PC-3 (cell line): Measurements from ENCODE around the gene PLK3. TPM values are rescaled to one million over a fixed set of nuclear protein-coding genes. Genes with fewer than 3 reads are reported as not detected.

Experiments
- ATAC-seq: fragments of 200-7000 bp; cut with Tn5 transposase; 2 replicates; pipeline ENCODE4 v1.9.1; 2020; ENCODE audit warnings: mild to moderate bottlenecking, moderate library complexity
- BruUV-seq: library from RNA; stranded (reverse); fragments of 400-500 nt; replicated peaks from 2 replicates; lab custom pipeline; 2021; lab: Mats Ljungman, UMichigan
- CTCF ChIA-PET: fragments of 300-600 bp; sonication (Branson Sonifier 250); formaldehyde crosslinking; loops from one replicate; lab custom pipeline; 2022; ENCODE audit warnings: antibody characterized with exemption; lab: Charles Lee
- POLR2A ChIA-PET: fragments of 300-600 bp; sonication (Branson Sonifier 250); formaldehyde crosslinking; loops from one replicate; lab custom pipeline; 2022; ENCODE audit warnings: antibody characterized with exemption; ENCODE audit not compliant: unreplicated experiment; lab: Charles Lee
- DNase-seq: peaks from one replicate; pipeline ENCODE4 v3.0.0-alpha.2; 2015
- H2AFZ ChIP-seq: fragments of 300-600 bp; sonication (generic); 2 replicates; pipeline ENCODE4 v1.6.0; 2016; ENCODE audit warnings: antibody characterized with exemption, low read length
- H3F3A ChIP-seq: fragments of 300-600 bp; sonication (generic); one replicate; pipeline ENCODE4 v1.6.0; 2017; ENCODE audit warnings: antibody characterized with exemption, low read length, control low read depth, mild to moderate bottlenecking; ENCODE audit not compliant: unreplicated experiment
- H3K27ac ChIP-seq: fragments of 300-600 bp; sonication (generic); 2 replicates; pipeline ENCODE4 v1.5.1; 2016; ENCODE audit warnings: mild to moderate bottlenecking, low read length
- H3K27me3 ChIP-seq: fragments of 300-600 bp; sonication (generic); 2 replicates; pipeline ENCODE4 v1.6.1; 2016; ENCODE audit warnings: low read length, mixed read lengths
- H3K36me3 ChIP-seq: fragments of 300-600 bp; sonication (generic); 2 replicates; pipeline ENCODE4 v1.6.1; 2016; ENCODE audit warnings: low read depth, mixed run types, low read length, mixed read lengths
- H3K4me1 ChIP-seq: fragments of 300-600 bp; sonication (generic); 2 replicates; pipeline ENCODE4 v1.5.1; 2016; ENCODE audit warnings: low read length; ENCODE audit not compliant: insufficient read depth
- H3K4me2 ChIP-seq: fragments of 300-600 bp; sonication (generic); 2 replicates; pipeline ENCODE4 v1.6.0; 2016; ENCODE audit warnings: low read length
- H3K4me3 ChIP-seq: fragments of 300-600 bp; sonication (generic); 2 replicates; pipeline ENCODE4 v1.5.1; 2016; ENCODE audit warnings: mild to moderate bottlenecking, low read length, mixed read lengths
- H3K79me2 ChIP-seq: fragments of 300-600 bp; sonication (generic); 2 replicates; pipeline ENCODE4 v1.6.1; 2017; ENCODE audit warnings: low read length, mixed read lengths
- H3K9ac ChIP-seq: fragments of 300-600 bp; sonication (generic); 2 replicates; pipeline ENCODE4 v1.6.0; 2016; ENCODE audit warnings: mild to moderate bottlenecking, low read length
- H3K9me2 ChIP-seq: fragments of 300-600 bp; sonication (generic); replicated peaks from 2 replicates; pipeline ENCODE4 v1.6.1; 2016; ENCODE audit warnings: mixed run types, low read length, mixed read lengths
- H3K9me3 ChIP-seq: fragments of 300-600 bp; sonication (generic); 2 replicates; pipeline ENCODE4 v1.6.1; 2016; ENCODE audit warnings: low read length, mixed read lengths
- H4K20me1 ChIP-seq: fragments of 300-600 bp; sonication (generic); 2 replicates; pipeline ENCODE4 v1.6.1; 2016; ENCODE audit warnings: low read length, mixed read lengths
- EZH2 ChIP-seq: fragments of 300-600 bp; sonication (generic); IDR thresholded peaks from one replicate; pipeline ENCODE4 v1.6.1; 2017; ENCODE audit warnings: antibody characterized with exemption, mild to moderate bottlenecking, low read length; ENCODE audit not compliant: unreplicated experiment
- EZH2phosphoT487 ChIP-seq: fragments of 300-600 bp; sonication (generic); IDR thresholded peaks from 2 replicates; pipeline ENCODE4 v1.6.1; 2018; ENCODE audit warnings: mild to moderate bottlenecking, antibody characterized with exemption, low read length, borderline replicate concordance
- intact Hi-C: fragments of 100-400 bp; cut with micrococcal nuclease; formaldehyde crosslinking; loops from 2 replicates; pipeline ENCODE4 v1.9.0; 2023
- total RNA-seq: library from RNA; depleted of rRNA; stranded (reverse); fragments of >200 nt; gene quantifications from 2 replicates; pipeline ENCODE4 v1.2.3, GENCODE V29; 2014
- TF ChIP-seq, protein P1 (sequence below): fragments of 300-600 bp; sonication (generic); conservative IDR thresholded peaks from 2 replicates; pipeline ENCODE4 v1.5.1; 2017; ENCODE audit warnings: antibody characterized with exemption, low read depth, mild to moderate bottlenecking, low read length

PLK3 gene
- total RNA-seq, 1 experiment from 2014 or later: 44.0 TPM

- no peak overlapping the region for H3K27ac ChIP-seq
- H3K9me2 ChIP-seq: no peaks in the 10 kb centered on the region
- no peaks in the 10 kb centered on the region for H3K9me3 ChIP-seq
- H4K20me1 ChIP-seq: no peaks in the 10 kb centered on the region
- no peak overlapping the region for H3K9ac ChIP-seq
- H3K27me3 ChIP-seq: no peaks in the 10 kb centered on the region
- DNase-seq (no peak), ATAC-seq (no peak)
- no peak overlapping the region for H3K4me2 ChIP-seq
- no peak for TF ChIP-seq EZH2phosphoT487
- TF ChIP-seq, protein P1, sequence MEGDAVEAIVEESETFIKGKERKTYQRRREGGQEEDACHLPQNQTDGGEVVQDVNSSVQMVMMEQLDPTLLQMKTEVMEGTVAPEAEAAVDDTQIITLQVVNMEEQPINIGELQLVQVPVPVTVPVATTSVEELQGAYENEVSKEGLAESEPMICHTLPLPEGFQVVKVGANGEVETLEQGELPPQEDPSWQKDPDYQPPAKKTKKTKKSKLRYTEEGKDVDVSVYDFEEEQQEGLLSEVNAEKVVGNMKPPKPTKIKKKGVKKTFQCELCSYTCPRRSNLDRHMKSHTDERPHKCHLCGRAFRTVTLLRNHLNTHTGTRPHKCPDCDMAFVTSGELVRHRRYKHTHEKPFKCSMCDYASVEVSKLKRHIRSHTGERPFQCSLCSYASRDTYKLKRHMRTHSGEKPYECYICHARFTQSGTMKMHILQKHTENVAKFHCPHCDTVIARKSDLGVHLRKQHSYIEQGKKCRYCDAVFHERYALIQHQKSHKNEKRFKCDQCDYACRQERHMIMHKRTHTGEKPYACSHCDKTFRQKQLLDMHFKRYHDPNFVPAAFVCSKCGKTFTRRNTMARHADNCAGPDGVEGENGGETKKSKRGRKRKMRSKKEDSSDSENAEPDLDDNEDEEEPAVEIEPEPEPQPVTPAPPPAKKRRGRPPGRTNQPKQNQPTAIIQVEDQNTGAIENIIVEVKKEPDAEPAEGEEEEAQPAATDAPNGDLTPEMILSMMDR: no peak
- no peak for TF ChIP-seq EZH2
- H3K79me2 ChIP-seq: no peaks in the 10 kb centered on the region
- no peaks in the 10 kb centered on the region for H3K36me3 ChIP-seq
- H3F3A ChIP-seq: no peaks in the 10 kb centered on the region
- ChIA-PET CTCF (no interaction called here), POLR2A (interaction anchor here (0.6 kb wide), 1 partner anchor 1424 kb away, joined by 4 read pairs; no protein-coding TSS in a partner anchor)
- no peaks in the 10 kb centered on the region for H3K4me1 ChIP-seq
- BruUV-seq: no TSS peak
- no peak overlapping the region for H3K4me3 ChIP-seq
- no peak overlapping the region for H2AFZ ChIP-seq
- intact Hi-C loops: no loop called here
These were observed 27.9 kb downstream of the PLK3 start for GRCh38 chr1:44828003-44828651.

GRCh38 chr1:44828841-44829440, 28.8 kb downstream of the PLK3 start:
- ChIA-PET POLR2A (no interaction called here), CTCF (no interaction called here)
- Histone ChIP-seq H3K79me2 (no peaks in the 10 kb centered on the region), H3K9ac (no peak overlapping the region), H3K4me2 (no peak overlapping the region), H3K27ac (no peak overlapping the region), H2AFZ (no peak overlapping the region), H3K9me3 (no peaks in the 10 kb centered on the region), H3K27me3 (no peaks in the 10 kb centered on the region), H3K36me3 (no peaks in the 10 kb centered on the region), H3F3A (no peaks in the 10 kb centered on the region), H4K20me1 (no peaks in the 10 kb centered on the region), H3K9me2 (no peaks in the 10 kb centered on the region), H3K4me3 (no peak overlapping the region), H3K4me1 (no peaks in the 10 kb centered on the region)
- TF ChIP-seq EZH2 (no peak), EZH2phosphoT487 (no peak)
- TF ChIP-seq, protein P1: no peak
- intact Hi-C loops: no loop called here
- ATAC-seq (no peak), DNase-seq (no peak)
- BruUV-seq: no TSS peak
